ENCODE results near the gene GYPC.

GYPC gene

GRCh38 chr2:126671488-126671887 lies 15.5 kb downstream of the GYPC start:
- TF ChIP-seq, protein P1, sequence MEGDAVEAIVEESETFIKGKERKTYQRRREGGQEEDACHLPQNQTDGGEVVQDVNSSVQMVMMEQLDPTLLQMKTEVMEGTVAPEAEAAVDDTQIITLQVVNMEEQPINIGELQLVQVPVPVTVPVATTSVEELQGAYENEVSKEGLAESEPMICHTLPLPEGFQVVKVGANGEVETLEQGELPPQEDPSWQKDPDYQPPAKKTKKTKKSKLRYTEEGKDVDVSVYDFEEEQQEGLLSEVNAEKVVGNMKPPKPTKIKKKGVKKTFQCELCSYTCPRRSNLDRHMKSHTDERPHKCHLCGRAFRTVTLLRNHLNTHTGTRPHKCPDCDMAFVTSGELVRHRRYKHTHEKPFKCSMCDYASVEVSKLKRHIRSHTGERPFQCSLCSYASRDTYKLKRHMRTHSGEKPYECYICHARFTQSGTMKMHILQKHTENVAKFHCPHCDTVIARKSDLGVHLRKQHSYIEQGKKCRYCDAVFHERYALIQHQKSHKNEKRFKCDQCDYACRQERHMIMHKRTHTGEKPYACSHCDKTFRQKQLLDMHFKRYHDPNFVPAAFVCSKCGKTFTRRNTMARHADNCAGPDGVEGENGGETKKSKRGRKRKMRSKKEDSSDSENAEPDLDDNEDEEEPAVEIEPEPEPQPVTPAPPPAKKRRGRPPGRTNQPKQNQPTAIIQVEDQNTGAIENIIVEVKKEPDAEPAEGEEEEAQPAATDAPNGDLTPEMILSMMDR (IDR thresholded peaks at IDR 0.05; ENCODE audit: low read length) = no peak
- TF ChIP-seq EZH2 (IDR thresholded peaks at IDR 0.05; ENCODE audit: borderline replicate concordance, low read length) = no peak
- Histone ChIP-seq H3F3A (ENCODE audit: insufficient read depth, low read length) (no peaks in the 10 kb centered on the region), H3K4me3 (ENCODE audit: low read depth, low read length, poor library complexity, severe bottlenecking) (no peak overlapping the region), H3K27me3 (ENCODE audit: insufficient read depth, low read length) (no peaks in the 10 kb centered on the region), H3K27ac (ENCODE audit: low read depth, low read length, poor library complexity, severe bottlenecking) (no peak overlapping the region), H4K20me1 (ENCODE audit: insufficient read depth, low read length) (no peaks in the 10 kb centered on the region), H3K36me3 (ENCODE audit: insufficient read depth, low read length) (no peaks in the 10 kb centered on the region), H3K79me2 (ENCODE audit: insufficient read depth, low read length) (no peaks in the 10 kb centered on the region), H3K4me2 (ENCODE audit: low read length) (no peak overlapping the region), H3K4me1 (ENCODE audit: insufficient read depth, low read length, severe bottlenecking) (no peaks in the 10 kb centered on the region), H3K9me2 (ENCODE audit: low read depth, low read length) (no peaks in the 10 kb centered on the region), H3K9me3 (ENCODE audit: low read length) (0 out of 2 replicates have a peak, but pooled peaks cover 2% of the 10 kb centered on the region), H3K9ac (ENCODE audit: low read length) (no peak overlapping the region), H2AFZ (ENCODE audit: low read length) (no peak overlapping the region)

DNA sequence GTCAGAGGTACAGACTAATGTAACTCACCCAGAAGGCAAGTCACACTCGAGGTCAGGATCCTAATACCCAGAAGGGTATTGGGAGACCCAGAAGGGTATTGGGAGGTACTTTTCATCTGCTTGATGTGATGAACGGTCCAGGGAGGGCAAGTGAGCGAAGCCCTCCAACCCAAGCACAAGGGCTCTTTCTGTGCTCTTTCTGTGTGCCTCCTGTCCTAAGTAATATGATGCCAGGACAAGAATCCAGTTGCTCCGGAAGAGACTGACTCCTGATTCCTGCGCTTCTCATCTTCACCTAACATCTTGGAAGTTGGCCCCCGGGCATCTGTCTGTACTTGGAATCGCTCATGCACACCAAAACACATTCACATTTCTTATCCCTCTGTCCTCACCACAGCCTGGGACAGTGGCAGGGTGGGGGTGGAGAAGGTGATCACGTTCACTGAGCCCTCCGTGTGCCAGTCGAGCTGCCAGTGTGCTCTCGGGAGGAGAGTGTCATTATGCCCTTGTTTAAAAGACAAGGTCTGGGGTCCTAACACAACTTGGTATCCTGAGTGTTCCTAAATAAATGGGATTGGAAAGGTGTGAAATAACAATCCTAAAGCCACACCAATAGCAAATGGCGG lies 17.1 kb downstream of the GYPC start:
- no peak overlapping the region for H3K27ac ChIP-seq (ENCODE audit: low read depth, low read length, poor library complexity, severe bottlenecking)

DNA sequence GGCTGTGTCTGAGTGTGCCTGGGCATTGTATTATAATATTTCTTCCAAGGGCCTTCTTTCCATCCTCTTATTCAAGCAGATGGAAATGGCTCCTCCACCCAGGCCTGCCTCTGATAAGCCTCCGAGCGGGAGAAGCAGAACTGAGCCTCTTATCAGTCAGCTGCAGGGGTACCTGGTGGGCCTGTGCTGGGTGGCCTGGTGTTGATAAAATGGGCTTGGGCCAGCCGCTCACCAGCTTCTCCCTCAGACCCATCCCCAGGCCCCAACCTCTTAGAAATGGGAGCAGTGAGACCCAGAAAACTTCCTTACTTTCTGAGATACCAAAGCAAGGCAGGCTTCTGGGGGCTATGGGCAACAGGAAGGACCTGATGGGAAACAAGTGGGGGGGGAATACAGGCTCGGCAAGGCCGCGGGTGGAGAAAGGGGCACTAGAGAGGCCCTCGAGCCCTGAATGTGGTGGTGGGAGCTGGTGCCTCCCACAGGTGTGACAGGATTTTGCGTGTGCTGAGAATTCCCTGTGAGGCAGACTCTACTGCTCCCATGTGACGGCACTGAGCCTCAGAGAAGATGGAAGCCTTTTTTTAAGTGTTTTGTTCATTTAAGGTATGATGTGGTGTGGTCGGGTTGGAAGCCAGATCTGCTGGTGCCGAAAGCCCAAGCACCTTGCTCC lies 18.3 kb downstream of the GYPC start:
- Histone ChIP-seq H3K9me2 (ENCODE audit: low read depth, low read length) (no peaks in the 10 kb centered on the region), H3K27ac (ENCODE audit: low read depth, low read length, poor library complexity, severe bottlenecking) (no peak overlapping the region), H3K4me2 (ENCODE audit: low read length) (no peak overlapping the region), H3K36me3 (ENCODE audit: insufficient read depth, low read length) (no peaks in the 10 kb centered on the region), H3K9ac (ENCODE audit: low read length) (no peak overlapping the region), H4K20me1 (ENCODE audit: insufficient read depth, low read length) (no peaks in the 10 kb centered on the region), H3K79me2 (ENCODE audit: insufficient read depth, low read length) (no peaks in the 10 kb centered on the region), H3K4me1 (ENCODE audit: insufficient read depth, low read length, severe bottlenecking) (no peaks in the 10 kb centered on the region), H3K4me3 (ENCODE audit: low read depth, low read length, poor library complexity, severe bottlenecking) (no peak overlapping the region), H3K27me3 (ENCODE audit: insufficient read depth, low read length) (no peaks in the 10 kb centered on the region), H2AFZ (ENCODE audit: low read length) (no peak overlapping the region), H3K9me3 (ENCODE audit: low read length) (0 out of 2 replicates have a peak, but pooled peaks cover 2% of the 10 kb centered on the region), H3F3A (ENCODE audit: insufficient read depth, low read length) (no peaks in the 10 kb centered on the region)
- no peak for TF ChIP-seq EZH2 (IDR thresholded peaks at IDR 0.05; ENCODE audit: borderline replicate concordance, low read length)
- TF ChIP-seq, protein P1 (IDR thresholded peaks at IDR 0.05; ENCODE audit: low read length) = no peak

More for the DNA sequence above, 17.1 kb downstream of the GYPC start:
- Histone ChIP-seq H2AFZ (ENCODE audit: low read length) (no peak overlapping the region), H3K79me2 (ENCODE audit: insufficient read depth, low read length) (no peaks in the 10 kb centered on the region), H3K9me3 (ENCODE audit: low read length) (0 out of 2 replicates have a peak, but pooled peaks cover 2% of the 10 kb centered on the region), H3K9ac (ENCODE audit: low read length) (no peak overlapping the region), H3K4me2 (ENCODE audit: low read length) (no peak overlapping the region), H3F3A (ENCODE audit: insufficient read depth, low read length) (no peaks in the 10 kb centered on the region), H3K4me3 (ENCODE audit: low read depth, low read length, poor library complexity, severe bottlenecking) (no peak overlapping the region), H3K9me2 (ENCODE audit: low read depth, low read length) (no peaks in the 10 kb centered on the region), H3K36me3 (ENCODE audit: insufficient read depth, low read length) (no peaks in the 10 kb centered on the region), H3K27me3 (ENCODE audit: insufficient read depth, low read length) (no peaks in the 10 kb centered on the region), H4K20me1 (ENCODE audit: insufficient read depth, low read length) (no peaks in the 10 kb centered on the region), H3K4me1 (ENCODE audit: insufficient read depth, low read length, severe bottlenecking) (no peaks in the 10 kb centered on the region)
- TF ChIP-seq EZH2 (IDR thresholded peaks at IDR 0.05; ENCODE audit: borderline replicate concordance, low read length) = no peak
- TF ChIP-seq, protein P1 (IDR thresholded peaks at IDR 0.05; ENCODE audit: low read length) = no peak
